ENCODE measurements around the gene TKT. TPM values are rescaled to one million over a fixed set of nuclear protein-coding genes. Genes with fewer than 3 reads are reported as not detected.
"Not testable (repeated sequence)": the region's sequence is repeated elsewhere in the genome, so short reads cannot be mapped to it uniquely, and the experiment has no call there.

TKT gene, protein sequence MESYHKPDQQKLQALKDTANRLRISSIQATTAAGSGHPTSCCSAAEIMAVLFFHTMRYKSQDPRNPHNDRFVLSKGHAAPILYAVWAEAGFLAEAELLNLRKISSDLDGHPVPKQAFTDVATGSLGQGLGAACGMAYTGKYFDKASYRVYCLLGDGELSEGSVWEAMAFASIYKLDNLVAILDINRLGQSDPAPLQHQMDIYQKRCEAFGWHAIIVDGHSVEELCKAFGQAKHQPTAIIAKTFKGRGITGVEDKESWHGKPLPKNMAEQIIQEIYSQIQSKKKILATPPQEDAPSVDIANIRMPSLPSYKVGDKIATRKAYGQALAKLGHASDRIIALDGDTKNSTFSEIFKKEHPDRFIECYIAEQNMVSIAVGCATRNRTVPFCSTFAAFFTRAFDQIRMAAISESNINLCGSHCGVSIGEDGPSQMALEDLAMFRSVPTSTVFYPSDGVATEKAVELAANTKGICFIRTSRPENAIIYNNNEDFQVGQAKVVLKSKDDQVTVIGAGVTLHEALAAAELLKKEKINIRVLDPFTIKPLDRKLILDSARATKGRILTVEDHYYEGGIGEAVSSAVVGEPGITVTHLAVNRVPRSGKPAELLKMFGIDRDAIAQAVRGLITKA
- total RNA-seq = 437 TPM
- long read RNA-seq, full-length matches to known transcripts = 646 of 809 reads
- long read RNA-seq, partial matches to known transcripts = 119 of 809 reads
- long read RNA-seq, other reads (novel, unspliced or antisense) = 44 of 809 reads

DNA sequence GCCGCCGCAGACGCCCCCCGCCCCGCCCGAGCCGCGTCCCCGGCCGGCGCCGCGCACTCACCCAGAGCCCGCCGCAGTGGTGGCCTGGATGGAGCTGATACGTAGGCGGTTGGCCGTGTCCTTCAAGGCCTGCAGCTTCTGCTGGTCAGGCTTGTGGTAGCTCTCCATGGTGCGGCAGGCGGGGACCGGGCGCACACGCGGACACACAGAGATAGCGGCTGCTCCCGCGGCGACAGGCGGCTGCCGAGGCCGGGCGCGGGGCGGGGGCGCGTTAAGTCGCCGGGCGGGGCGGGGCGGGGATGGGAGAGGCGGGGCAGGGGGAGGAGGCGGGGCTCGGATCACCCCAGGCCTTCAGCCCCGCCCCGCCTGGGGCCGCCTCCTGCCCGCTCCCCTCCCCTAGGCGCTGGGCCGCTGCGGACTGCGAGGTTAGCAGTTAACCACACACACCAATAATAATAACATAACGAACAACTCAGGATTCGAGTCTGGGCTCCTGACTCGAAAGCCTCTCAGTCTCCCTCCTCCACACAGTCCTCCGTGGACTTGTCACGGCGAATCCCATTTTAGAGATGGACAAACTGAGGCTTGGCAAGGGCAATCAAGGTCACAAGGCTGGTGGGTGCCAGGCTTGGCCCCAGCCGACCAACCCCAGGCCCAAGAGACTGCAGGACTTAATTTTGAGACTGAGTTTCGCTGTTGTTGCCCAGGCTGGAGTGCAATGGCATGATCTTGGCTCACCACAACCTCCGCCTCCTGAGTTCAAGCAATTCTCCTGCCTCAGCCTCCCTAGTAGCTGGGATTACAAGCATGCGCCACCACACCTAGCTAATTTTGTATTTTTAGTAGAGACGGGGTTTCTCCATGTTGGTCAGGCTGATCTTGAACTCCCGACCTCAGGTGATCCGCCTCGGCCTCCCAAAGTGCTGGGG is at the start of gene TKT:
Gene TKT, minus strand, starts transcription at position 248 of the 929 bp plus-strand sequence. Its CDS starts 80 bp downstream, at position 168.
- Histone ChIP-seq H3K4me1 (peaks cover 41% of the 10 kb centered on the region), H3K27ac (peak within 1 kb of the TSS; percentile 87), H3K27me3 (ENCODE audit: low read depth) (no peaks in the 10 kb centered on the region), H3K36me3 (no peaks in the 10 kb centered on the region), H3K9me3 (no peaks in the 10 kb centered on the region), H3K4me3 (peak within 1 kb of the TSS; percentile 96)
- TF ChIP-seq, protein P1, sequence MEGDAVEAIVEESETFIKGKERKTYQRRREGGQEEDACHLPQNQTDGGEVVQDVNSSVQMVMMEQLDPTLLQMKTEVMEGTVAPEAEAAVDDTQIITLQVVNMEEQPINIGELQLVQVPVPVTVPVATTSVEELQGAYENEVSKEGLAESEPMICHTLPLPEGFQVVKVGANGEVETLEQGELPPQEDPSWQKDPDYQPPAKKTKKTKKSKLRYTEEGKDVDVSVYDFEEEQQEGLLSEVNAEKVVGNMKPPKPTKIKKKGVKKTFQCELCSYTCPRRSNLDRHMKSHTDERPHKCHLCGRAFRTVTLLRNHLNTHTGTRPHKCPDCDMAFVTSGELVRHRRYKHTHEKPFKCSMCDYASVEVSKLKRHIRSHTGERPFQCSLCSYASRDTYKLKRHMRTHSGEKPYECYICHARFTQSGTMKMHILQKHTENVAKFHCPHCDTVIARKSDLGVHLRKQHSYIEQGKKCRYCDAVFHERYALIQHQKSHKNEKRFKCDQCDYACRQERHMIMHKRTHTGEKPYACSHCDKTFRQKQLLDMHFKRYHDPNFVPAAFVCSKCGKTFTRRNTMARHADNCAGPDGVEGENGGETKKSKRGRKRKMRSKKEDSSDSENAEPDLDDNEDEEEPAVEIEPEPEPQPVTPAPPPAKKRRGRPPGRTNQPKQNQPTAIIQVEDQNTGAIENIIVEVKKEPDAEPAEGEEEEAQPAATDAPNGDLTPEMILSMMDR (IDR thresholded peaks at IDR 0.05) = no peak
- ATAC-seq (peak; percentile 88 to 90), DNase-seq (peak; percentile 94)
- intact Hi-C loops (cut with DNase I) = no loop called here

DNA sequence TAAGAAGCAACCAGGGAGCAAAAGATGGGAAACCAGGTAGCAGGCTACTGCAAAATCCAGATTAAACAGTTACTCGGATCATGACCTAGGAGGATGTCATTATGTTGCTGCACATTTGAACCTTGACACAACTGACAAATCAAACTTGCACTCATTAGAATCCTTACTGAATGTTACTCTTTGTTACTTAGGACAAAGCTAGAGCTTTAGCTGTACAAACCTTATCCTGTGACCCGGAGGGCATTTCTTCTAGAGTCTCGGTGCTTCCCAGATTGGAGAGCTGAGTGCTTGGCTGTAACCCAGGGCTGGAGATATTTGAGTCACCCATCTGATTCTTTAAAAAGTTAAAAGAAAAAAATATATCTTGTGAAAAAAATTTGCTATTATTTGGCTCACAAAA is 48.1 kb upstream of the TKT start:
- TF ChIP-seq, protein P1 (IDR thresholded peaks at IDR 0.05) = no peak
- peaks cover 51% of the 10 kb centered on the region for H3K36me3 ChIP-seq

DNA sequence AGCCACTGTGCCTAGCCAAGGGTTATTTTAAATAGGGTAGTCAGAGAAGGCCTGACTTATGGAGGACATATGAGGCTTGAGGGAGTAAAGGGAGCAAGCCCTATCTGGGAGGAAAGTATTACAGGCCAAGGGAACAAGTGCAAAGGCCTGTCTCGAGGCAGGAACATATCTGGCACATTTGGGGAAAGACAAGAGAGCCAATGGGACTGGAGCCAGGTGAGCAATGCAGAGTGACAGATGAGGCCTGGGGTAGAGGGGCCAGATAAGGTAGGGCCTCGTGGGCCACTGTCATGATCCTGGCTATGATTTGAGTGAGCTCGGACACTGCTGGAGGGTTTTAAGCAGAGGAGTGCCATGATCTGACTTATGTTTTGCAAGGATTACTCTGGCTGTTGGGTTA is 47.7 kb upstream of the TKT start:
- Histone ChIP-seq H3K27ac (no peak overlapping the region), H3K36me3 (peaks cover 51% of the 10 kb centered on the region), H3K9me3 (no peaks in the 10 kb centered on the region), H3K4me3 (no peak overlapping the region), H3K27me3 (ENCODE audit: low read depth) (no peaks in the 10 kb centered on the region), H3K4me1 (peaks cover 9% of the 10 kb centered on the region)
- ATAC-seq = no peak
- no peak for DNase-seq
- TF ChIP-seq, protein P1 (IDR thresholded peaks at IDR 0.05) = no peak
- intact Hi-C loops (cut with DNase I) = no loop called here

More for the DNA sequence above, 48.1 kb upstream of the TKT start:
- DNase-seq (no peak), ATAC-seq (no peak)
- Histone ChIP-seq H3K4me3 (no peak overlapping the region), H3K9me3 (no peaks in the 10 kb centered on the region), H3K4me1 (peaks cover 9% of the 10 kb centered on the region), H3K27ac (no peak overlapping the region), H3K27me3 (ENCODE audit: low read depth) (no peaks in the 10 kb centered on the region)
- intact Hi-C loops (cut with DNase I) = no loop called here

DNA sequence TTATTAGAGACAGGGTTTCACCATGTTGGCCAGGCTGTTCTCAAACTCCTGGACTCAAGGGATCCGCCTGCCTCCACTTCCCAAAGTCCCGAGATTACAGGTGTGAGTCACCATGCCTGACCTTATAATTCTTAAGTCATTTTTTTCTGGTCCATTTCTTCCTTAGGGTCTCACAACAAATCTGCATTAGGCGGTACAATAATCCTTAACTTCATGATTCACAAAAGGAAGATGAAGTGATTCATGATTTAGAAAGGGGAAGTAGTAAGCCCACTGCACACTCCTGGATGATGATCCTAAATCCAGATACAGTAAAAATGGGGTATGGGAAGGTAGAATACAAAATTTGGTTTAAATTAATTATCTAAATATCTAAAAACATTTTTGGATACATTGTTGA is 45.0 kb upstream of the TKT start:
- TF ChIP-seq, protein P1 (IDR thresholded peaks at IDR 0.05) = no peak
- no peak overlapping the region for H3K27ac ChIP-seq
- H3K4me1 ChIP-seq = no peaks in the 10 kb centered on the region
- H3K27me3 ChIP-seq (ENCODE audit: low read depth) = no peaks in the 10 kb centered on the region
- DNase-seq (no peak), ATAC-seq (no peak)
- H3K9me3 ChIP-seq = no peaks in the 10 kb centered on the region
- no peak overlapping the region for H3K4me3 ChIP-seq
- peaks cover 59% of the 10 kb centered on the region for H3K36me3 ChIP-seq
- intact Hi-C loops (cut with DNase I) = no loop called here

DNA sequence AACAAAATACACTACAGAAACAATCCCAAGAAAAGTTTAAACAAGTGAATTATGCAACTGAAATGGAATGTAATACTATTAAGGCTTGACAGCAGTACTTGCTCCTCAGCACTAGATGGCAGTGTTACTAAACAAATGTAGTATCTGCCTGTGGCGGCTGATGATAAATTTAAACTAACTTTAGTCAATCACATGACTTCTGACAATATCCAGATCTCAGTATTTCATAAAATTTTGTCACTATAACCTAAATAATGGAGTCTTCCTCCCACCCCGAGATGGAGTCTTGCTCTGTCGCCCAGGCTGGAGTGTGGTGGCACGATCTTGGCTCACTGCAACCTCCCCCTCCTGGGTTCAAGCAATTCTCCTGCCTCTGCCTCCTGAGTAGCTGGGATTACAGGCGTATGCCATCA is 43.8 kb upstream of the TKT start:
- TF ChIP-seq, protein P1 (IDR thresholded peaks at IDR 0.05) = peak; percentile 89
- peaks cover 59% of the 10 kb centered on the region for H3K36me3 ChIP-seq
- H3K9me3 ChIP-seq; H3K4me3 ChIP-seq; H3K27me3 ChIP-seq (ENCODE audit: low read depth); DNase-seq; intact Hi-C loops (cut with DNase I); H3K4me1 ChIP-seq; H3K27ac ChIP-seq: not testable (repeated sequence)
- ATAC-seq = peak; percentile 89 to 90

Measured in lower lobe of right lung (tissue), 2 donors.